Measurements from ENCODE around the gene VSIG10L2. TPM values are rescaled to one million over a fixed set of nuclear protein-coding genes. Genes with fewer than 3 reads are reported as not detected.

The VSIG10L2 gene
- total RNA-seq, 2 experiments from 2014 or later: not detected

DNA sequence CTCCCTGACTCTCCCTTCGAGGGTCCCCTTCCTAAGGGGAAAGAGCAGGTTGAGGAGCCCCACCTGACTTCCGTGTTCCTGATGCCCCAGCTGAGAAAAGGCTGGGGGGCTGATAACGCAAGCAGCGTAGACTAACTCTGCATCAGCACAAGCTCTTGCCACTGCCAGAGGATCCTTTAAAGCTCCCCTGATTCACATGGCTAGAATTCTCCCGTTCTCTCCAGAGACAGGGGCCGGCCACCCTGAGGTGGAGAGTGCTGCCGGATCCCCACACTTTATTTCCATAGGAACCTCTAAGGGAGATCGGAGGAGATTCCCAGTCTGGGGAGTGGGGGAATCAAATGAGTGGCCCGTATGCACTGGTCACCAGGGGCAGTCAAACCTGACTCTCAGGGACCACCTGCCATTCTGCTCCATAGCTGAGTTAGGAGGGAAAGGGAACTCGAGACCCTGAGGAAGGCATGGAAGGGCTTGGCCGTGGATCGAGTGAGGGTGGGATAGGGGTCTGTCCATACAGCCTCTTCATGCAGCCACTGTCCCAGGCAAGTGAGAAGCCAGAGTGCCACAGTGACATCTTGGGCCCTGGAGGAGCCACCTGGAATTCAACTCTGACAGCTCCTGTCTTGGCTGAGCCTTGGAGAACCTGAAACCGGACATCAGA, 1.4 kb upstream of the VSIG10L2 start:
- Mint-ChIP-seq H3K27me3 (no peaks in the 10 kb centered on the region), H3K4me3 (no peak overlapping the region), H3K9me3 (no peaks in the 10 kb centered on the region), H3K4me1 (peaks cover 4% of the 10 kb centered on the region), H3K36me3 (ENCODE audit: low read depth) (no peaks in the 10 kb centered on the region), H3K27ac (no peak overlapping the region)
- ChIA-PET POLR2A (no interaction called here), CTCF (interaction anchor here (1.3 kb wide), 1 partner anchor 10 kb away, joined by 3 read pairs; no protein-coding TSS in a partner anchor)
- DNase-seq: no peak

DNA sequence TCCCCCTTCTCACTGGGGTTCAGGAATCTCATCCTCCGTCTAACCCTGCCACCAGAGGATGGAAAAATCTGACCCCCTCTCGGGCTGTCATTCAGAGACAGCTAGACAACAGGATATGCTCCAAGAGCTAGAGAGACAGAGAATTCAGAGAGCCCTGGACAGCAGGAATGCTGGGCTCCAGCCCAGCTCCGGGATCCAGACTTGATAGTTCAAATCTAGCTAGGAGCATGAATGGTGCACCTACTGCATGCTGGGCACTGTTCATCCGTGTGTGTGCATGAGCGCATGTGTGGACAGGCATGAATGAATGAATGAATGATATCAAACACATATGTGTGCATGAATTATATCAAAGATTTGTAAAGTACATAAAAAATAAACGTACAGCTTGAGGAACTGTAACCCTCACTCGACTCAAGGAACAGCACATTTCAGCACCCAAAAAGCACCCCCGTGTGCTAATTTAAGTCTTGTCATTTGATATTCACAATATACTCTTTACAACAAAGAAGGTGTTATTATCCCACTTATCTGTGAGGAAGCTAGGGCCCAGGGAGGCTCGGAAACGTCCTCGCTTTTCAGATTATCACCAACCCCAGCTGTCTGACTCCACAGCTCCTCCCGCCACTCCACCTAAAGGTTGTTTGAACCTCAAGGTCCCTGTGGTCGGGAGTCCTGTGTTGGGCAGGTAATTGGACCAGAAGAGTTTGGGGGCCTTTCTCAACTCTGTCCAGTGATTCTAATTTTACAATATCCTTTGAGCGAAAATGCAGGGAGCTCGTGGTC, 640 bp upstream of the VSIG10L2 start:
- DNase-seq: no peak
- H3K27ac Mint-ChIP-seq: no peak overlapping the region
- H3K4me3 Mint-ChIP-seq: no peak overlapping the region
- no peaks in the 10 kb centered on the region for H3K36me3 Mint-ChIP-seq (ENCODE audit: low read depth)
- CTCF ChIA-PET: interaction anchor here (0.8 kb wide), 1 partner anchor 15 kb away, joined by 3 read pairs; no protein-coding TSS in a partner anchor
- H3K4me1 Mint-ChIP-seq: peaks cover 4% of the 10 kb centered on the region
- H3K9me3 Mint-ChIP-seq: no peaks in the 10 kb centered on the region
- no peaks in the 10 kb centered on the region for H3K27me3 Mint-ChIP-seq
- POLR2A ChIA-PET: no interaction called here

DNA sequence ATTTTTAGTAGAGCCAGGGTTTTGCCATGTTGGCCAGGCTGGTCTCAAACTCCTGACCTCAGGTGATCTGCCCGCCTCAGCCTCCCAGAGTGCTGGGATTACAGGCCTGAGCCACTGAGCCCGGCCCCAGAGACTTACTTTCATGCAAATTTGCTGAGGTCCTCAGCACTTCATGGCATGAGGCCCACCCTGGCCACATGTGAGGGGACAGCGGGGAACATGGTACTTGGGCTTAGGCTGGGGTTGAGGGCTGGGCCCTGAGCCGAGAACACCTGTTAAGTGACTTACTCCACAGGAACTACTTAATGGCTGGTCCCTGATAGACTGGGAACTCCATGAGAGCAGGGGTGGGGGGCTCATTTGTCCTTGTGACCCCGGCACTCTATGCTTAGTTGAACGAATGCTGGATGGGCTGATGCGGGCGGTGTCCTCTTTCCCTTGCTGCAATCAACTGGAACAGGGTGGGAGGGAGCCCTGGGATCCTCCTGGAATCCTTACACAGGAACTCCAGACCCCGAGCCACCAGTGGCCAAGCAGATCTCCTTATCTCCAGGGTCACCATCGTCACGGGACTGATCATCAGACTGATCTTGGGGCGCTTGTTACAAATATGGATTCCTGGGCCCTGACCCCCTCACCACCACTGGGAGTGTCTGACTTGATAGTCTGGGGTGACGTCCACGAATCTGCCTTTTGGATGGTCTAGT, 1.0 kb downstream of the VSIG10L2 start:
- no peak overlapping the region for H3K27ac Mint-ChIP-seq
- POLR2A ChIA-PET: no interaction called here
- H3K4me3 Mint-ChIP-seq: no peak overlapping the region
- H3K4me1 Mint-ChIP-seq: peaks cover 4% of the 10 kb centered on the region
- no peaks in the 10 kb centered on the region for H3K9me3 Mint-ChIP-seq
- CTCF ChIA-PET: no interaction called here
- H3K27me3 Mint-ChIP-seq: no peaks in the 10 kb centered on the region
- no peaks in the 10 kb centered on the region for H3K36me3 Mint-ChIP-seq (ENCODE audit: low read depth)
- no peak for DNase-seq

DNA sequence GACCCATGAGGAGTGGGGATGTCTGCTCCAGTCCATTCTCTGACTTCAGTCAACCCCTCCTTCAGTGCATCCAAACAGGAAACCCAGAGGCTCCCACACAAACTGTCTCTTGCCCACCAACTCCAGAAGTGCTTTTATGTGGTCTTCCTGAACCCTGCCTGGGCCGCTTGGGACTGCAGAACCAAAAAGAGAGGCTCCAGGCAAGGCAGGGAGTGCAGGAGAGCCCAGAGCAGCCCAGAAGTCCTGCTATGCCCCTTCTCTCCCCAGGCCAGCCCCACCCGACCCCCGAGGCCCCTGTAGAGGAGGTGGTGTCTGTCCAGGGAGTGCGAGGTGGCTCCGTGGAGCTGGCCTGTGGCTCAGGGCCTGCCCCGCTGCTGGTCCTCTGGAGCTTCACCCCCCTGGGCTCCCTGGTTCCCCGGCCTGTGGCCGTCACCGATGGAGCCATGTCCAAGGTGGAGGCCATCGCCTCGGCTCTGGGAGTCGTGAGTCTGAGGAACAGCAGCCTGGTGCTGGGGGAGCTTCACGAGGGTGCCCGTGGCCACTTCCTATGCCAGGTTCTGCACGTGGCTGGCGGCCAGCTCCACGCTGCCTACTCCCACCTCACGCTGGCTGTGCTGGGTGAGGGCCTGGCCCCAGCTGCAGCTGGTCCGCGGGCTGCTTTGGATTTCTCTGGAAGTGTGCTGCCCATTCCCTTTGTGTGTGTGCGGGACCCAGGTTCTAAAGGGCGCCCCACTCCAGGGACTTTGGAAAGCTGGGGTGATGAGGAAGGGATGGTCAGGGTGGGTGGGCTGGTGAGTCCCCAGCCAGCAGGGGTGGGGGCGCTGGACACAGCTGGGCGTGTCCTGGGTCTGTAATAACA, 1.8 kb downstream of the VSIG10L2 start:
- DNase-seq: no peak
- H3K27me3 Mint-ChIP-seq: no peaks in the 10 kb centered on the region
- H3K36me3 Mint-ChIP-seq (ENCODE audit: low read depth): no peaks in the 10 kb centered on the region
- CTCF ChIA-PET: interaction anchor here (0.6 kb wide), 1 partner anchor 178 kb away, joined by 4 read pairs; no protein-coding TSS in a partner anchor
- no peak overlapping the region for H3K27ac Mint-ChIP-seq
- POLR2A ChIA-PET: no interaction called here
- no peaks in the 10 kb centered on the region for H3K4me1 Mint-ChIP-seq
- no peaks in the 10 kb centered on the region for H3K9me3 Mint-ChIP-seq
- H3K4me3 Mint-ChIP-seq: no peak overlapping the region

DNA sequence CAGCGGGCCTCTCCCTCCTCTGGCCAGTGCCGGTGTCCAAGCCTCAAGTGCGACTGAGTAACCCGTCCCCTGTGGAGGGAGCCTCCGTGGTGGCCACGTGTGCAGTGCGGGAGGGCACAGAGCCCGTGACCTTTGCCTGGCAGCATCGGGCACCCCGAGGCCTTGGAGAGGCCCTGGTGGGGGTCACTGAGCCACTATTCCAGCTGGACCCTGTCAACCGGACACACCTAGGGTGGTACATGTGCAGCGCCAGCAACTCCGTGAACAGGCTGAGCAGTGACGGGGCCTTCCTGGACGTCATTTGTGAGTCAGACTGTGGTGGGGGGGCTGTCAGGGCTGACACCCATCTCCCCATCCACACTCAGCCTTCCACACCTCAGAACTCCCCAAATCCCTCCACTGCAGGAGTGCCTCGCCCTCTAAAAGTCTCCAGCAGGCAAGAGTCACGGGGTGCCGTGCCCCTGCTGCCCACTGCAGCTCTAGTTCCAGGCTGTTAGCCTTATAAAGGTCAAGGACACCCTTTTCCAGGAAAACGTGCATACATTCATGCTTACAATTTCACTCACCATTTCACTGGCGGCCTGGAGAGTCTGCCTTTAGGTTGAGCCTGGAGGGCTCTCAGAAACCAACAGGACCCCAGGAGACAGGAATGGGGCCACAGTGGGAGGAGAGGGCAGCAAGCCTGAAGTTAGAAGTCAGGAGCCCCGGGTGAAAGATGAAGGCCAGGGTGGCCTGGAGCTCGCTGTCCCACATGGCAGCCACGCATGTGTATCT, 2.6 kb downstream of the VSIG10L2 start:
- CTCF ChIA-PET: interaction anchor here (0.6 kb wide), 1 partner anchor 177 kb away, joined by 4 read pairs; no protein-coding TSS in a partner anchor
- Mint-ChIP-seq H3K4me1 (no peaks in the 10 kb centered on the region), H3K27ac (no peak overlapping the region), H3K27me3 (no peaks in the 10 kb centered on the region), H3K36me3 (ENCODE audit: low read depth) (no peaks in the 10 kb centered on the region), H3K4me3 (no peak overlapping the region), H3K9me3 (no peaks in the 10 kb centered on the region)
- POLR2A ChIA-PET: no interaction called here
- DNase-seq: no peak

DNA sequence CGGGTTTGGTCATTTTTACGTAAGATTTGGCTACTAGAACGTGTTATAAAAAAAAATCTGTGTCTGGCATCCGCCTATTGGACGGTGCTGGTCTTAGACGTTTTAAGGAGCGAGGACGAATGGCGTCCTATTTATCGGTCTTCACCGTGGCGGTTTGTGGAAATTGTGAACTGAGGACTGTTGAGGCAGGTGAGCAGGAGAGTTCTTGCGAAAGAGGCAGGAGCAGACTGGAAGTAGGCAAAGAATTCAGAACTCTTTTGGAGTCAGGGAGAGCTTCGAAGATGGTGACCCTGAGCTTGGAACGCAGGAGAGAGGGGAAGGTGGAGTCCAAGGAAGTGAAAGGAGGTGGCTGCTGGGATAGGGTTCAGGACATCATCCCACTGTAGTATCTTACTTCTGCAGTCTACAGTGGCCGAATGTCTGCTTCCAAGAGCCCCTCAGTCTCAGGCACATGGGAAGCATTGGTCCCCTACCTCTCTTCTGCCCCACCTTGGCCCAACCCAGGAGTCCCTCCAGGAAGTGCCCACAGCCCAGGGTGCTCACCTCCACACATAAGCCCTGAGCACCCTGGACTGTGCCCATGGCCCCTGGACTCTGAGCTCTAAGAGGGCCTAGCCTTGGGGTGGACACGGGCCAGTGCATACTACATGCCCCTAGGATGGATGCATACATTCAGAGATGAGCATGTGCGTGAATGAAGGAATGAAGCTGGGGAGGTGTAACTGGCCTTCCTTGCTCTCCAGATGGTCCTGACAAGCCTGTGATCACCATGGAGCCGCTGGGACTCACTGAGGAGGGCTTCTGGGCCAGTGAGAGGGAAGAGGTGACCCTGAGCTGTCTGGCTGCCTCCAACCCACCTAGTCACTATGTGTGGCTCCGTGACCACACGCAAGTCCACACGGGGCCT, 3.7 kb downstream of the VSIG10L2 start:
- Mint-ChIP-seq H3K9me3 (no peaks in the 10 kb centered on the region), H3K4me1 (no peaks in the 10 kb centered on the region), H3K36me3 (ENCODE audit: low read depth) (no peaks in the 10 kb centered on the region), H3K4me3 (no peak overlapping the region), H3K27me3 (no peaks in the 10 kb centered on the region), H3K27ac (no peak overlapping the region)
- no peak for DNase-seq
- POLR2A ChIA-PET: no interaction called here
- CTCF ChIA-PET: interaction anchor here (1.0 kb wide), 1 partner anchor 9 kb away, joined by 3 read pairs; no protein-coding TSS in a partner anchor

DNA sequence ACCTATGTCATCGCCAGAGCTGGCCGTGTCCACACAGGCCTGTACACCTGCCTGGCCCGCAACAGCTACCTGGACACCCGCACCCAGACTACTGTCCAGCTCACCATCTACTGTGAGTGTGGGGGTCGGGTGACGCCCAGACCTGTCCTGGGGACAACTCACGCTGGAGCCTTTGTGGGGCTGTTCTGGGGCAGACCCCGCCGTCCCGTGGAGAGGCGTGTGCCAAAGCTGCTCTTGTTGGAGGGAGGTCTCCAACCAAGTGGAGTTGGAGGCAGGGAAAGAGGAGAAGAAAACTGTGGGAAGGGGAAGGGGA, 4.3 kb downstream of the VSIG10L2 start:
- Mint-ChIP-seq H3K9me3 (no peaks in the 10 kb centered on the region), H3K4me1 (no peaks in the 10 kb centered on the region), H3K36me3 (ENCODE audit: low read depth) (no peaks in the 10 kb centered on the region), H3K27me3 (no peaks in the 10 kb centered on the region), H3K27ac (no peak overlapping the region), H3K4me3 (no peak overlapping the region)
- no peak for DNase-seq
- ChIA-PET POLR2A (no interaction called here), CTCF (interaction anchor here (1.0 kb wide), 1 partner anchor 9 kb away, joined by 3 read pairs; no protein-coding TSS in a partner anchor)

DNA sequence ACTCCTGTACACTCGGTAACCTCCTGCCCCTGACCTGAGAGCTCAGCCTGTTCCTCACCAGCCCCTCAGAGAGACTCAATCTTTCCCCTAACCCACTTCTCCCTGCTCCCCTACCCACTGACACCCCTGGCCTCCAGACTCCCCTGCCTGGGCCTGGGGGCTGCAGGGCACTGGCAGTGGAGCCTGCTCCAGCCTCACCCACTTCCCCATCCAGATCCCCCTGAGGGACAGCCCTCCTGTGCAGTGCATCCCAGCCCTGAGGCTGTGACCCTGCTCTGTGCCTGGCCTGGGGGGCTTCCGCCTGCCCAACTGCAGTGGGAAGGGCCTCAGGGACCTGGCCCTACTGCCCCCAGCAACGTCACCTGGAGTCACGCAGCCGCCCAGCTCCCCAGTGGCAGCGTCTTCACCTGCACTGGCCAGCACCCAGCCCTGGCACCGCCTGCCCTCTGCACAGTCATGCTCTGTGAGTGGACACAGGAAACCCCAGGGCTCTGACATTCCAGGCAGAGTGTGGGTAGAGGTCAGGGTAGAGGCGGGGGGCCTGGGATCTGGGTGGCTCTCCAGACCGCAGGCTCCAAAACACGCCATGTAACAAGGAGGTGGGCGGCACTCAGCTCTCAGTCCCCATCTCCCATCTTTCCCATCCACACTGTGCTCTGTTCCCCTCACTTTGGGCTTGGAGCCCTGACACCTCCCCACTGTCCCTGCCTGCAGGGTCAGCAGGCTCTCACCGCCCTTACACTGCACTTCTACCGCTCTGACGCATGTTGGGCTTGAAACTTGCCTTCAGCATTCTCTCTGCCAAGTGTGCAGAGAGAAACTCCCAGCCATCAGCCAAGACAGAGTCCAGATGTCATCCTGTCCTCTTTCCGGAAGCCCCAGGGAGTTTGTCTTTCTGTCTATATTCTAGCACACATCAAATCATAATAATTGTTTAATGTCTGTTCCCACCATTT, 5.1 kb downstream of the VSIG10L2 start:
- Mint-ChIP-seq H3K27me3 (no peaks in the 10 kb centered on the region), H3K36me3 (ENCODE audit: low read depth) (no peaks in the 10 kb centered on the region), H3K27ac (no peak overlapping the region), H3K4me1 (no peaks in the 10 kb centered on the region), H3K4me3 (no peak overlapping the region), H3K9me3 (no peaks in the 10 kb centered on the region)
- POLR2A ChIA-PET: no interaction called here
- DNase-seq: no peak
- CTCF ChIA-PET: no interaction called here

DNA sequence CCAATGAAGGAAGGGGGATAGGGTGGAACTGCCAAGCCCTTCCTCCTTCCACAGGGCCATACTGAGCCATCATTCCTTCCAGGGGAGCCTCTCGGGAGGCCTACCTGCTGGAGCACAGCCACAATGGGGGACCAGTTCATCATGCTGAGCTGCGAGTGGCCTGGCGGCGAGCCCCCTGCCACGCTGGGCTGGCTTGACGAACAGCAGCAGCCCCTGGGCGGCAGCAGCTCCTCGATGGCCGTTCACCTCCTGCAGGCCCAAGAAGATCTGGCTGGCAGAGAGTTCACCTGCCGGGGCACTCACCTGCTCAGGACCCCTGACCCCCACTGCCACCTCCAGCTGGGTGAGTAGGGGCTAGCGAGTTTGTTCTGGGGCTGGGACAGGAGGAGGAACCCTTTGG, 5.9 kb downstream of the VSIG10L2 start:
- no peaks in the 10 kb centered on the region for H3K4me1 Mint-ChIP-seq
- H3K36me3 Mint-ChIP-seq (ENCODE audit: low read depth): no peaks in the 10 kb centered on the region
- DNase-seq: no peak
- ChIA-PET POLR2A (interaction anchor here (0.6 kb wide), 1 partner anchor 502 kb away, joined by 3 read pairs; no protein-coding TSS in a partner anchor), CTCF (no interaction called here)
- no peak overlapping the region for H3K4me3 Mint-ChIP-seq
- H3K27me3 Mint-ChIP-seq: no peaks in the 10 kb centered on the region
- no peak overlapping the region for H3K27ac Mint-ChIP-seq
- H3K9me3 Mint-ChIP-seq: no peaks in the 10 kb centered on the region

DNA sequence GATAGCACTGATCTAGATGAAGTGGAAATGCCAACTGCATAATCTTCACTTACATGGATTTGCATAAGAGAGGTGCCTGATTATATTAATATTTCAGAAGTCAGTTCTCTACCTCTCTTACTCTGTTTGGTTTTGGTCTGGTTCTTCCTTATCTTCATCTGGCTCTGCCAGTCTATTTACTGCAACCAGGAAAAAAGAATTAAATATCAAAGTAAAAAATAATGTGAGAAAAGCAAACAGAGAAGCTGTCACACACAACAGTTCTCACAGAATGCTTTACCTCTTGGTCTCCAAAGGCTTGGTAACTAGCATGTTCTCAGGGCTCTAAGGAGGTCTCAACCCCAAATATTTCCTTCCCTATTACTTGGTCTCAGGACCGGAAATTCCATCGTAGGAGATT, 6.7 kb downstream of the VSIG10L2 start:
- H3K27me3 Mint-ChIP-seq: no peaks in the 10 kb centered on the region
- no peaks in the 10 kb centered on the region for H3K36me3 Mint-ChIP-seq (ENCODE audit: low read depth)
- H3K9me3 Mint-ChIP-seq: no peaks in the 10 kb centered on the region
- H3K27ac Mint-ChIP-seq: no peak overlapping the region
- H3K4me3 Mint-ChIP-seq: no peak overlapping the region
- ChIA-PET POLR2A (no interaction called here), CTCF (no interaction called here)
- H3K4me1 Mint-ChIP-seq: peaks cover under 1% of the 10 kb centered on the region
- DNase-seq: no peak

DNA sequence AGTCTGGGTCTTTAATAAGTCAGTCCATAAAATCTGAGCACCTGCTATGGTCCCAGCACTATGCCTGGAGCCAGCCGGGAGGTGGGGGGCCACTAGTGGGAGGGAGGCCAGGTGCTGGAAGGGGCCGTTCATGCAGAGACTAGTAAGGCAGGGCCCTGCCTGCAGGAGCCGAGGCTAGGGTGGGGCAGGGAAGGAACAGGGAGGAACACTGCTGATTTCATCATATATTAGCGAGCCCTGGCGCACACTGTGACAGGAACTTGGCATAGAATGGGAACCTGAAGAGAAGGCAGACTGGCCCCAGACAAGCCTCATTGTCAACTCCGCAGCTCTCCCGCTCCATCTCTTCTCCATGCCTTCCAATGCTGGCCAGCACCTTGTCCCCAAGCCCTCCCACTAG, 7.1 kb downstream of the VSIG10L2 start:
- Mint-ChIP-seq H3K9me3 (no peaks in the 10 kb centered on the region), H3K36me3 (ENCODE audit: low read depth) (no peaks in the 10 kb centered on the region), H3K4me3 (no peak overlapping the region), H3K27ac (no peak overlapping the region), H3K4me1 (peaks cover 5% of the 10 kb centered on the region), H3K27me3 (no peaks in the 10 kb centered on the region)
- POLR2A ChIA-PET: no interaction called here
- CTCF ChIA-PET: no interaction called here
- DNase-seq: no peak

Data from activated CD4-positive, alpha-beta T cell treated with anti-CD3 and anti-CD28 coated beads, Interleukin-2, amount 10 ng/mL, durations not matched to agents 7 days and 5 days (primary cell).